A549 (cell line): ENCODE data around the gene COX7A2.

Experiments
- BHLHE40 ChIP-seq: IDR thresholded peaks from 2 replicates; pipeline ENCODE4 v1.6.1; 2012; ENCODE audit warnings: low read depth, low read length, inconsistent platforms
- POLR2A ChIP-seq: IDR thresholded peaks from 2 replicates; pipeline ENCODE4 v1.6.1; 2012; ENCODE audit warnings: mild to moderate bottlenecking, low read length
- SREBF2 ChIP-seq: fragments of 450-650 bp; IDR thresholded peaks from 2 replicates; pipeline ENCODE4 v1.6.1; 2014; ENCODE audit warnings: mild to moderate bottlenecking, moderate library complexity
- ZC3H11A ChIP-seq: fragments of 450-650 bp; IDR thresholded peaks from 2 replicates; pipeline ENCODE4 v1.6.1; 2014; ENCODE audit warnings: antibody characterized with exemption, mild to moderate bottlenecking
- ZFP36 ChIP-seq: fragments of 450-650 bp; IDR thresholded peaks from 2 replicates; pipeline ENCODE4 v1.6.1; 2014; ENCODE audit warnings: borderline replicate concordance; ENCODE audit not compliant: partially characterized antibody
- TF ChIP-seq, protein P1 (sequence below): fragments of >200 bp; sonication (Bioruptor Twin); formaldehyde crosslinking; IDR thresholded peaks from 3 replicates; pipeline ENCODE4 v1.5.1; 2016
- TF ChIP-seq, protein P2 (sequence below): fragments of 150-350 bp; IDR thresholded peaks from 2 replicates; pipeline ENCODE4 v1.6.1; 2014; ENCODE audit warnings: low read depth, mild to moderate bottlenecking, low read length

DNA sequence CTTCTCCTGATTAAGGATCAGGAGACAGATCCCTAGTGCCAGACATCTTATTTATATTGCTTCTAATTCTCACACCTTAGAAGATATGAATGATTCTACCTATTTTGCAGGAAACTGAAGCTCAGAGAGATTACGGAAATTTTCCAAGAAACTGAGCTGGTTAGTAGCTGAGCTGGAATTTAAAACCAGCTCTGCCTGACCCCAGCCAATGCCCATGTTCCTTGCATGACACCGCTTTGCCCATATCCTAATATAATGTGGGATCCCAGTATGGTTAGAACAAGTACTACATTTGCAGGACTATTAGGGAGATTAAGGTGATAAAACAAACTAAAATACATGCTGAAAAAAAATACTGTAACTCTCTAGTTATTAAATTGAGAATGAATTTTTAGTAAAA is 39.1 kb upstream of the COX7A2 start:
- TF ChIP-seq ZFP36 (no peak), SREBF2 (no peak), POLR2A (no peak), BHLHE40 (no peak), ZC3H11A (no peak)
- TF ChIP-seq, protein P1, sequence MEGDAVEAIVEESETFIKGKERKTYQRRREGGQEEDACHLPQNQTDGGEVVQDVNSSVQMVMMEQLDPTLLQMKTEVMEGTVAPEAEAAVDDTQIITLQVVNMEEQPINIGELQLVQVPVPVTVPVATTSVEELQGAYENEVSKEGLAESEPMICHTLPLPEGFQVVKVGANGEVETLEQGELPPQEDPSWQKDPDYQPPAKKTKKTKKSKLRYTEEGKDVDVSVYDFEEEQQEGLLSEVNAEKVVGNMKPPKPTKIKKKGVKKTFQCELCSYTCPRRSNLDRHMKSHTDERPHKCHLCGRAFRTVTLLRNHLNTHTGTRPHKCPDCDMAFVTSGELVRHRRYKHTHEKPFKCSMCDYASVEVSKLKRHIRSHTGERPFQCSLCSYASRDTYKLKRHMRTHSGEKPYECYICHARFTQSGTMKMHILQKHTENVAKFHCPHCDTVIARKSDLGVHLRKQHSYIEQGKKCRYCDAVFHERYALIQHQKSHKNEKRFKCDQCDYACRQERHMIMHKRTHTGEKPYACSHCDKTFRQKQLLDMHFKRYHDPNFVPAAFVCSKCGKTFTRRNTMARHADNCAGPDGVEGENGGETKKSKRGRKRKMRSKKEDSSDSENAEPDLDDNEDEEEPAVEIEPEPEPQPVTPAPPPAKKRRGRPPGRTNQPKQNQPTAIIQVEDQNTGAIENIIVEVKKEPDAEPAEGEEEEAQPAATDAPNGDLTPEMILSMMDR, result no peak
- TF ChIP-seq, protein P2, sequence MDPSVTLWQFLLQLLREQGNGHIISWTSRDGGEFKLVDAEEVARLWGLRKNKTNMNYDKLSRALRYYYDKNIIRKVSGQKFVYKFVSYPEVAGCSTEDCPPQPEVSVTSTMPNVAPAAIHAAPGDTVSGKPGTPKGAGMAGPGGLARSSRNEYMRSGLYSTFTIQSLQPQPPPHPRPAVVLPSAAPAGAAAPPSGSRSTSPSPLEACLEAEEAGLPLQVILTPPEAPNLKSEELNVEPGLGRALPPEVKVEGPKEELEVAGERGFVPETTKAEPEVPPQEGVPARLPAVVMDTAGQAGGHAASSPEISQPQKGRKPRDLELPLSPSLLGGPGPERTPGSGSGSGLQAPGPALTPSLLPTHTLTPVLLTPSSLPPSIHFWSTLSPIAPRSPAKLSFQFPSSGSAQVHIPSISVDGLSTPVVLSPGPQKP, result no peak
